ENCODE measurements around the gene ALG1. TPM values are rescaled to one million over a fixed set of nuclear protein-coding genes. Genes with fewer than 3 reads are reported as not detected.
A peak's percentile ranks its signal among the peaks of the same experiment; 100 is the strongest.
"Not testable (repeated sequence)": the region's sequence is repeated elsewhere in the genome, so short reads cannot be mapped to it uniquely, and the experiment has no call there.

The ALG1 gene
- total RNA-seq, 1 donor from 2014 or later = 23.1 TPM

- not testable (repeated sequence) for H3K27ac ChIP-seq (ENCODE audit: low read depth, low read length); H3K27ac Mint-ChIP-seq (ENCODE audit: unreplicated experiment); H3K36me3 ChIP-seq (ENCODE audit: insufficient read depth, low read length); H2AFZ ChIP-seq (ENCODE audit: low read depth, low read length); H4K20me1 ChIP-seq (ENCODE audit: insufficient read depth, low read length); H3K36me3 Mint-ChIP-seq (ENCODE audit: low read depth, unreplicated experiment); FAIRE-seq; H3K4me3 ChIP-seq (ENCODE audit: insufficient read depth, low read depth, low read length); H3K9me3 ChIP-seq (ENCODE audit: insufficient read depth, low read depth, low read length); H3K27me3 Mint-ChIP-seq (ENCODE audit: low read depth, unreplicated experiment); H3K4me1 ChIP-seq (ENCODE audit: insufficient read depth, low read length); H3K27me3 ChIP-seq (ENCODE audit: insufficient read depth, low read length); H3K4me1 Mint-ChIP-seq (ENCODE audit: low read depth, unreplicated experiment); H3K9me3 Mint-ChIP-seq (ENCODE audit: unreplicated experiment); H3K4me3 Mint-ChIP-seq (ENCODE audit: unreplicated experiment); H3K79me2 ChIP-seq (ENCODE audit: insufficient read depth, low read length); H3K4me2 ChIP-seq (ENCODE audit: low read length); DNase-seq (ENCODE audit: low read depth); H3K9ac ChIP-seq (ENCODE audit: low read length)
These were observed 23.6 kb downstream of the ALG1 start for GRCh38 chr16:5095145-5095830.

GRCh38 chr16:5096437-5097060, 24.9 kb downstream of the ALG1 start:
- Mint-ChIP-seq H3K4me3 (ENCODE audit: unreplicated experiment) (peak overlapping the region; percentile 86), H3K27ac (ENCODE audit: unreplicated experiment) (peak overlapping the region; percentile 41)
- H3K36me3 Mint-ChIP-seq (ENCODE audit: low read depth, unreplicated experiment); H3K4me1 Mint-ChIP-seq (ENCODE audit: low read depth, unreplicated experiment); H3K4me1 ChIP-seq (ENCODE audit: insufficient read depth, low read length); H3K9me3 ChIP-seq (ENCODE audit: insufficient read depth, low read depth, low read length); H3K27me3 Mint-ChIP-seq (ENCODE audit: low read depth, unreplicated experiment); H3K27ac ChIP-seq (ENCODE audit: low read depth, low read length); DNase-seq (ENCODE audit: low read depth); H3K27me3 ChIP-seq (ENCODE audit: insufficient read depth, low read length); H4K20me1 ChIP-seq (ENCODE audit: insufficient read depth, low read length); H3K36me3 ChIP-seq (ENCODE audit: insufficient read depth, low read length); H3K9me3 Mint-ChIP-seq (ENCODE audit: unreplicated experiment); H3K79me2 ChIP-seq (ENCODE audit: insufficient read depth, low read length); FAIRE-seq: not testable (repeated sequence)
- Histone ChIP-seq H3K4me3 (ENCODE audit: insufficient read depth, low read depth, low read length) (peak overlapping the region; percentile 67), H3K4me2 (ENCODE audit: low read length) (peak overlapping the region; percentile 91), H3K9ac (ENCODE audit: low read length) (peak overlapping the region; percentile 86), H2AFZ (ENCODE audit: low read depth, low read length) (peak overlapping the region; percentile 73)

- not testable (repeated sequence) for H3K27me3 Mint-ChIP-seq (ENCODE audit: low read depth, unreplicated experiment); H3K4me1 Mint-ChIP-seq (ENCODE audit: low read depth, unreplicated experiment); H3K36me3 ChIP-seq (ENCODE audit: insufficient read depth, low read length); H3K27ac ChIP-seq (ENCODE audit: low read depth, low read length); H4K20me1 ChIP-seq (ENCODE audit: insufficient read depth, low read length); H3K9me3 ChIP-seq (ENCODE audit: insufficient read depth, low read depth, low read length); H3K9me3 Mint-ChIP-seq (ENCODE audit: unreplicated experiment); H3K36me3 Mint-ChIP-seq (ENCODE audit: low read depth, unreplicated experiment); H3K79me2 ChIP-seq (ENCODE audit: insufficient read depth, low read length); FAIRE-seq; DNase-seq (ENCODE audit: low read depth); H3K27me3 ChIP-seq (ENCODE audit: insufficient read depth, low read length); H3K4me1 ChIP-seq (ENCODE audit: insufficient read depth, low read length)
- peak overlapping the region; percentile 86 for H3K9ac ChIP-seq (ENCODE audit: low read length)
- peak overlapping the region; percentile 91 for H3K4me2 ChIP-seq (ENCODE audit: low read length)
- Mint-ChIP-seq H3K27ac (ENCODE audit: unreplicated experiment) (peak overlapping the region; percentile 41), H3K4me3 (ENCODE audit: unreplicated experiment) (peak overlapping the region; percentile 86)
- peak overlapping the region; percentile 67 for H3K4me3 ChIP-seq (ENCODE audit: insufficient read depth, low read depth, low read length)
- peak overlapping the region; percentile 73 for H2AFZ ChIP-seq (ENCODE audit: low read depth, low read length)
These were observed 25.4 kb downstream of the ALG1 start for GRCh38 chr16:5097061-5097469.

GRCh38 chr16:5097470-5098220, 26.0 kb downstream of the ALG1 start, which contains the start of gene EEF2KMT:
Gene EEF2KMT (minus strand): TSS chr16:5097795. CDS start chr16:5097739, 56 bp downstream.
- H2AFZ ChIP-seq (ENCODE audit: low read depth, low read length) = peak within 1 kb of the TSS; percentile 82
- not testable (repeated sequence) for H4K20me1 ChIP-seq (ENCODE audit: insufficient read depth, low read length); H3K4me1 ChIP-seq (ENCODE audit: insufficient read depth, low read length); FAIRE-seq; H3K9me3 ChIP-seq (ENCODE audit: insufficient read depth, low read depth, low read length); H3K79me2 ChIP-seq (ENCODE audit: insufficient read depth, low read length); H3K36me3 ChIP-seq (ENCODE audit: insufficient read depth, low read length); H3K36me3 Mint-ChIP-seq (ENCODE audit: low read depth, unreplicated experiment); H3K27me3 Mint-ChIP-seq (ENCODE audit: low read depth, unreplicated experiment); H3K27me3 ChIP-seq (ENCODE audit: insufficient read depth, low read length); H3K4me1 Mint-ChIP-seq (ENCODE audit: low read depth, unreplicated experiment); H3K9me3 Mint-ChIP-seq (ENCODE audit: unreplicated experiment)
- peak within 1 kb of the TSS; percentile 86 for H3K9ac ChIP-seq (ENCODE audit: low read length)
- H3K4me3 ChIP-seq (ENCODE audit: insufficient read depth, low read depth, low read length) = peak within 1 kb of the TSS; percentile 67
- peak within 1 kb of the TSS; percentile 91 for H3K4me2 ChIP-seq (ENCODE audit: low read length)
- H3K4me3 Mint-ChIP-seq (ENCODE audit: unreplicated experiment) = peak within 1 kb of the TSS; percentile 86
- peak within 1 kb of the TSS; percentile 47 for H3K27ac Mint-ChIP-seq (ENCODE audit: unreplicated experiment)
- peak within 1 kb of the TSS; percentile 42 for H3K27ac ChIP-seq (ENCODE audit: low read depth, low read length)
- peak; percentile 95 for DNase-seq (ENCODE audit: low read depth)

GRCh38 chr16:5098221-5099159, 26.8 kb downstream of the ALG1 start:
- not testable (repeated sequence) for H3K27me3 ChIP-seq (ENCODE audit: insufficient read depth, low read length); H3K4me1 Mint-ChIP-seq (ENCODE audit: low read depth, unreplicated experiment); H3K36me3 ChIP-seq (ENCODE audit: insufficient read depth, low read length); H3K9me3 ChIP-seq (ENCODE audit: insufficient read depth, low read depth, low read length); H3K27me3 Mint-ChIP-seq (ENCODE audit: low read depth, unreplicated experiment); H3K36me3 Mint-ChIP-seq (ENCODE audit: low read depth, unreplicated experiment); H3K9me3 Mint-ChIP-seq (ENCODE audit: unreplicated experiment); H3K4me1 ChIP-seq (ENCODE audit: insufficient read depth, low read length); H3K79me2 ChIP-seq (ENCODE audit: insufficient read depth, low read length); H4K20me1 ChIP-seq (ENCODE audit: insufficient read depth, low read length); FAIRE-seq; H3K27ac ChIP-seq (ENCODE audit: low read depth, low read length)
- Histone ChIP-seq H2AFZ (ENCODE audit: low read depth, low read length) (peak overlapping the region; percentile 82), H3K4me2 (ENCODE audit: low read length) (peak overlapping the region; percentile 85), H3K4me3 (ENCODE audit: insufficient read depth, low read depth, low read length) (peak overlapping the region; percentile 61), H3K9ac (ENCODE audit: low read length) (peak overlapping the region; percentile 69)
- peak overlapping the region; percentile 12 for H3K27ac Mint-ChIP-seq (ENCODE audit: unreplicated experiment)
- H3K4me3 Mint-ChIP-seq (ENCODE audit: unreplicated experiment) = peak overlapping the region; percentile 80
- DNase-seq (ENCODE audit: low read depth) = peak; percentile 42

All from astrocyte (in vitro differentiated cells and primary cell).